ENCODE measurements around the gene CALR3.
"Not testable (repeated sequence)": the region's sequence is repeated elsewhere in the genome, so short reads cannot be mapped to it uniquely, and the experiment has no call there.

The CALR3 gene

GRCh38 chr19:16506961-16507360 is 11.0 kb upstream of the CALR3 start:
- H3K27ac Mint-ChIP-seq, result no peak overlapping the region
- TF ChIP-seq, protein P1, sequence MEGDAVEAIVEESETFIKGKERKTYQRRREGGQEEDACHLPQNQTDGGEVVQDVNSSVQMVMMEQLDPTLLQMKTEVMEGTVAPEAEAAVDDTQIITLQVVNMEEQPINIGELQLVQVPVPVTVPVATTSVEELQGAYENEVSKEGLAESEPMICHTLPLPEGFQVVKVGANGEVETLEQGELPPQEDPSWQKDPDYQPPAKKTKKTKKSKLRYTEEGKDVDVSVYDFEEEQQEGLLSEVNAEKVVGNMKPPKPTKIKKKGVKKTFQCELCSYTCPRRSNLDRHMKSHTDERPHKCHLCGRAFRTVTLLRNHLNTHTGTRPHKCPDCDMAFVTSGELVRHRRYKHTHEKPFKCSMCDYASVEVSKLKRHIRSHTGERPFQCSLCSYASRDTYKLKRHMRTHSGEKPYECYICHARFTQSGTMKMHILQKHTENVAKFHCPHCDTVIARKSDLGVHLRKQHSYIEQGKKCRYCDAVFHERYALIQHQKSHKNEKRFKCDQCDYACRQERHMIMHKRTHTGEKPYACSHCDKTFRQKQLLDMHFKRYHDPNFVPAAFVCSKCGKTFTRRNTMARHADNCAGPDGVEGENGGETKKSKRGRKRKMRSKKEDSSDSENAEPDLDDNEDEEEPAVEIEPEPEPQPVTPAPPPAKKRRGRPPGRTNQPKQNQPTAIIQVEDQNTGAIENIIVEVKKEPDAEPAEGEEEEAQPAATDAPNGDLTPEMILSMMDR (IDR thresholded peaks at IDR 0.05; ENCODE audit: unreplicated experiment in 3 of 3), result no peak
- no peaks in the 10 kb centered on the region for H3K4me1 Mint-ChIP-seq
- no peaks in the 10 kb centered on the region for H3K27me3 Mint-ChIP-seq (ENCODE audit: low read depth)
- H3K9me3 Mint-ChIP-seq, result no peaks in the 10 kb centered on the region
- H3K4me3 Mint-ChIP-seq, result no peak overlapping the region
- H3K36me3 Mint-ChIP-seq (ENCODE audit: low read depth), result peaks cover 21% of the 10 kb centered on the region

- H3K27me3 Mint-ChIP-seq (ENCODE audit: low read depth); H3K4me1 Mint-ChIP-seq; H3K27ac Mint-ChIP-seq; H3K9me3 Mint-ChIP-seq; H3K4me3 Mint-ChIP-seq: not testable (repeated sequence)
- H3K36me3 Mint-ChIP-seq (ENCODE audit: low read depth), result peaks cover 20% of the 10 kb centered on the region
These were observed 10.2 kb upstream of the CALR3 start for GRCh38 chr19:16506161-16506560.

GRCh38 chr19:16504271-16504670 is 8.3 kb upstream of the CALR3 start:
- TF ChIP-seq, protein P1 (IDR thresholded peaks at IDR 0.05; ENCODE audit: unreplicated experiment in 3 of 3), result no peak
- no peaks in the 10 kb centered on the region for H3K9me3 Mint-ChIP-seq
- H3K4me3 Mint-ChIP-seq, result no peak overlapping the region
- H3K27ac Mint-ChIP-seq, result no peak overlapping the region
- H3K36me3 Mint-ChIP-seq (ENCODE audit: low read depth), result peaks cover 13% of the 10 kb centered on the region
- H3K4me1 Mint-ChIP-seq, result no peaks in the 10 kb centered on the region
- H3K27me3 Mint-ChIP-seq (ENCODE audit: low read depth), result no peaks in the 10 kb centered on the region

- Mint-ChIP-seq H3K4me3 (peak overlapping the region; percentile 93 to 94 (median 94)), H3K27me3 (ENCODE audit: low read depth) (no peaks in the 10 kb centered on the region), H3K36me3 (ENCODE audit: low read depth) (peaks cover 7% of the 10 kb centered on the region), H3K27ac (peak overlapping the region in 2 of 3 experiments; percentile 18 to 49), H3K4me1 (peaks cover 17% of the 10 kb centered on the region), H3K9me3 (no peaks in the 10 kb centered on the region)
- TF ChIP-seq, protein P1 (IDR thresholded peaks at IDR 0.05; ENCODE audit: unreplicated experiment in 3 of 3), result no peak
These were observed 1.9 kb upstream of the CALR3 start for GRCh38 chr19:16497837-16498236.

DNA sequence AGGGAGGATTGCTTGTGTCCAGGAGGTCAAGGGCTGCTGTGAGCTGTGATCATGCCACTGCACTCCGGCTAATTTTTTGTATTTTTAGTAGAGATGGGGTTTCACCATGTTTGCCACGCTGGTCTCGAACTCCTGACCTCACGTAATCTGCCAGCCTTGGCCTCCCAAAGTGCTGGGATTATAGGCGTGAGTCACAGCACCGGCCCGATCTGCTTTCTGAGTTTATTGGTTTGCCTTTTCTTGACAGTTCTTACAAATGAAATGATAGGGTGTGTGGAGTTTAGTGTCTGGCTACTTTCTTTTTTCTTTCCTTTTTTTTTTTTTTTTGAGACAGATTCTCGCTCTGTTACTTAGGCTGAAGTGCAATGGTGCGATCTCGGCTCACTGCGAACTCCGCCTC is 1.1 kb upstream of the CALR3 start:
- Mint-ChIP-seq H3K4me3 (peak overlapping the region; percentile 93 to 94 (median 94)), H3K9me3 (no peaks in the 10 kb centered on the region), H3K36me3 (ENCODE audit: low read depth) (peaks cover 7% of the 10 kb centered on the region), H3K27me3 (ENCODE audit: low read depth) (no peaks in the 10 kb centered on the region), H3K4me1 (peaks cover 17% of the 10 kb centered on the region), H3K27ac (peak overlapping the region in 1 of 3 experiments; percentile 31)
- TF ChIP-seq, protein P1 (IDR thresholded peaks at IDR 0.05; ENCODE audit: unreplicated experiment in 3 of 3), result no peak

DNA sequence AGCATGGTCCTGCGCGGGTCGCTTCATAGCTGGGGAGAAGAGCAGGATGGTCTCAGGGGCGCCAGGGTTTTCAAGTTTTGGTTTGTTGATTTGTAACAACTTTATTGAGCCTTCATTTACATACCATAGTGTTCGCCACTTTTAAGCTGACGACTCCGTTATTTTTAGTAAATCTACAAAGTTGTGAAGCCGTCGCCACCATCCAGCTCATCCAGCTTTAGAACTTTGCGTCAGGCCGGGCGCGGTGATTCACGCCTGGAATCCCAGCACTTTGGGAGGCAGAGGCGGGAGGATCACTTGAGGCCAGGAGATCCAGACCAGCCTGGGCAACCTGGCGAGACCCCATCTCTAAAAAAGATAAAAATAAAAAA is 631 bp upstream of the CALR3 start:
- no peaks in the 10 kb centered on the region for H3K27me3 Mint-ChIP-seq (ENCODE audit: low read depth)
- peak overlapping the region; percentile 93 to 94 (median 94) for H3K4me3 Mint-ChIP-seq
- TF ChIP-seq, protein P1 (IDR thresholded peaks at IDR 0.05; ENCODE audit: unreplicated experiment in 3 of 3), result no peak
- no peaks in the 10 kb centered on the region for H3K9me3 Mint-ChIP-seq
- H3K36me3 Mint-ChIP-seq (ENCODE audit: low read depth), result peaks cover 7% of the 10 kb centered on the region
- H3K4me1 Mint-ChIP-seq, result peaks cover 17% of the 10 kb centered on the region
- H3K27ac Mint-ChIP-seq, result peak overlapping the region; percentile 56 to 84 (median 74)

GRCh38 chr19:16486476-16486875 is 9.5 kb downstream of the CALR3 start:
- not testable (repeated sequence) for H3K36me3 Mint-ChIP-seq (ENCODE audit: low read depth); H3K27me3 Mint-ChIP-seq (ENCODE audit: low read depth); H3K27ac Mint-ChIP-seq; H3K9me3 Mint-ChIP-seq; H3K4me1 Mint-ChIP-seq; H3K4me3 Mint-ChIP-seq
